Activated T-helper 2 cell treated with anti-CD3 and anti-CD28 coated beads, Interferon-gamma antibody, Interleukin-2, Interleukin-4, amounts not matched to agents 10 μg/mL and 5 μg/mL and 100 μg/mL, durations not matched to agents 14 hours and 24 hours and 36 hours (primary cell): ENCODE data around the gene PLTP. TPM values are rescaled to one million over a fixed set of nuclear protein-coding genes. Genes with fewer than 3 reads are reported as not detected.

ENCODE experiments used
- DNase-seq: peaks from one replicate; pipeline ENCODE4 v3.0.0; 2021; ENCODE audit warnings: low spot score
- H3K27ac Mint-ChIP-seq: one replicate; pipeline ENCODE4 v1.8.0; 2021; ENCODE audit warnings: mixed read lengths
- H3K27me3 Mint-ChIP-seq: one replicate; pipeline ENCODE4 v1.8.0; 2021; ENCODE audit warnings: low read depth, mixed read lengths
- H3K36me3 Mint-ChIP-seq: one replicate; pipeline ENCODE4 v1.8.0; 2021; ENCODE audit warnings: low read depth, mixed read lengths
- H3K4me1 Mint-ChIP-seq: one replicate; pipeline ENCODE4 v1.8.0; 2021; ENCODE audit warnings: low read depth, mixed read lengths
- H3K4me3 Mint-ChIP-seq: one replicate; pipeline ENCODE4 v1.8.0; 2021; ENCODE audit warnings: low read depth, mild to moderate bottlenecking, moderate library complexity, mixed read lengths
- H3K9me3 Mint-ChIP-seq: one replicate; pipeline ENCODE4 v1.8.0; 2021; ENCODE audit warnings: mixed read lengths
- intact Hi-C: fragments of 100-400 bp; cut with micrococcal nuclease; formaldehyde crosslinking; loops from one replicate; pipeline ENCODE4 v1.15.1; 2023
- total RNA-seq: library from RNA; stranded (reverse); gene quantifications from 2 replicates; pipeline ENCODE4 v1.2.3, GENCODE V29; 2022

Gene PLTP
- total RNA-seq, 1 donor from 2014 or later, result 5.5 TPM

- no peaks in the 10 kb centered on the region for H3K4me1 Mint-ChIP-seq
- DNase-seq, result no peak
- no peak overlapping the region for H3K4me3 Mint-ChIP-seq
- intact Hi-C loops, result no loop called here
- H3K9me3 Mint-ChIP-seq, result no peaks in the 10 kb centered on the region
- peaks cover 52% of the 10 kb centered on the region for H3K36me3 Mint-ChIP-seq
- no peak overlapping the region for H3K27ac Mint-ChIP-seq
- no peaks in the 10 kb centered on the region for H3K27me3 Mint-ChIP-seq
Observed at GRCh38 chr20:45848969-45849582, 62.9 kb downstream of the PLTP start.

Other genes with a start within 250 kb of the PLTP start
- not detected in 2 replicates for gene WFDC11, start 241.9 kb downstream of the PLTP start, total RNA-seq
- not detected in 2 replicates for gene WFDC13, start 210.1 kb downstream of the PLTP start, total RNA-seq
- gene WFDC10B, start 207.1 kb downstream of the PLTP start, total RNA-seq, result not detected in 2 replicates
- not detected in 2 replicates for gene SPINT4, start 189.8 kb downstream of the PLTP start, total RNA-seq
- 0.39 TPM in 1 of 2 replicates, not detected in the other for gene WFDC3, start 120.3 kb downstream of the PLTP start, total RNA-seq
- 30.7 and 35.2 TPM in 2 replicates for gene DNTTIP1, start 120.2 kb downstream of the PLTP start, total RNA-seq
- gene UBE2C, start 99.5 kb downstream of the PLTP start, total RNA-seq, result 142 and 145 TPM in 2 replicates
- 0.28 TPM in 1 of 2 replicates, not detected in the other for gene TNNC2, start 84.8 kb downstream of the PLTP start, total RNA-seq
- 1.5 and 2.0 TPM in 2 replicates for gene SNX21, start 78.4 kb downstream of the PLTP start, total RNA-seq
- gene ACOT8, start 54.8 kb downstream of the PLTP start, total RNA-seq, result 28.0 and 29.1 TPM in 2 replicates
- gene ZSWIM3, start 54.5 kb downstream of the PLTP start, total RNA-seq, result 6.2 and 6.3 TPM in 2 replicates
- 9.3 and 10.3 TPM in 2 replicates for gene ZSWIM1, start 30.9 kb downstream of the PLTP start, total RNA-seq
- 0.60 and 1.1 TPM in 2 replicates for gene SPATA25, start 24.5 kb downstream of the PLTP start, total RNA-seq
- gene NEURL2, start 20.9 kb downstream of the PLTP start, total RNA-seq, result 2.0 and 3.3 TPM in 2 replicates
- gene CTSA, start 20.8 kb downstream of the PLTP start, total RNA-seq, result 49.0 and 51.9 TPM in 2 replicates
- 27.5 and 28.6 TPM in 2 replicates for gene PCIF1, start 22.5 kb upstream of the PLTP start, total RNA-seq
- 35.7 and 36.1 TPM in 2 replicates for gene ZNF335, start 60.0 kb upstream of the PLTP start, total RNA-seq
- 0.16 TPM in 1 of 2 replicates, not detected in the other for gene MMP9, start 96.8 kb upstream of the PLTP start, total RNA-seq
- 0.73 TPM in 1 of 2 replicates, not detected in the other for gene SLC12A5, start 117.1 kb upstream of the PLTP start, total RNA-seq
- gene NCOA5, start 177.8 kb upstream of the PLTP start, total RNA-seq, result 27.5 and 28.7 TPM in 2 replicates
- gene CD40, start 206.2 kb upstream of the PLTP start, total RNA-seq, result 0.25 and 0.91 TPM in 2 replicates